A673 (cell line): ENCODE measurements around the gene ADH1A. TPM values are rescaled to one million over a fixed set of nuclear protein-coding genes. Genes with fewer than 3 reads are reported as not detected.
"Not testable (repeated sequence)": the region's sequence is repeated elsewhere in the genome, so short reads cannot be mapped to it uniquely, and the experiment has no call there.

Experiments
- BruUV-seq: library from RNA; stranded (reverse); fragments of 400-500 nt; replicated peaks from 2 replicates; lab custom pipeline; 2021; lab: Mats Ljungman, UMichigan
- CTCF ChIA-PET: fragments of 300-600 bp; sonication (Branson Sonifier 250); formaldehyde crosslinking; loops from one replicate; lab custom pipeline; 2022; ENCODE audit warnings: antibody characterized with exemption; lab: Charles Lee
- POLR2A ChIA-PET: fragments of 300-600 bp; sonication (Branson Sonifier 250); formaldehyde crosslinking; loops from one replicate; lab custom pipeline; 2022; ENCODE audit warnings: antibody characterized with exemption; ENCODE audit not compliant: low non-redundant PET; lab: Charles Lee
- DNase-seq: peaks from one replicate; pipeline ENCODE4 v3.0.0-alpha.2; 2015; ENCODE audit warnings: low spot score
- H3K27ac ChIP-seq: fragments of 200-600 bp; sonication (generic); 2 replicates; pipeline ENCODE4 v1.5.1; 2016; ENCODE audit warnings: mixed run types, low read depth, mild to moderate bottlenecking, mixed read lengths, antibody characterized with exemption, low read length; ENCODE audit not compliant: poor library complexity, severe bottlenecking
- H3K27me3 ChIP-seq: fragments of 200-600 bp; sonication (generic); replicated peaks from 2 replicates; pipeline ENCODE4 v1.6.1; 2017; ENCODE audit warnings: mixed run types, low read depth, mild to moderate bottlenecking, mixed read lengths, antibody characterized with exemption, low read length; ENCODE audit not compliant: insufficient read depth, poor library complexity
- H3K36me3 ChIP-seq: fragments of 200-600 bp; sonication (generic); 2 replicates; pipeline ENCODE4 v1.6.1; 2016; ENCODE audit warnings: mixed run types, mild to moderate bottlenecking, mixed read lengths, antibody characterized with exemption, low read length; ENCODE audit not compliant: insufficient read depth, poor library complexity, severe bottlenecking
- H3K4me1 ChIP-seq: fragments of 200-600 bp; sonication (generic); 2 replicates; pipeline ENCODE4 v1.6.1; 2017; ENCODE audit warnings: mixed run types, mild to moderate bottlenecking, mixed read lengths, antibody characterized with exemption, low read length; ENCODE audit not compliant: insufficient read depth, poor library complexity, severe bottlenecking
- H3K4me3 ChIP-seq: fragments of 200-600 bp; sonication (generic); 2 replicates; pipeline ENCODE4 v1.5.1; 2016; ENCODE audit warnings: low read depth, mixed run types, mild to moderate bottlenecking, mixed read lengths, low read length; ENCODE audit not compliant: poor library complexity, severe bottlenecking
- H3K9me3 ChIP-seq: fragments of 200-600 bp; sonication (generic); 2 replicates; pipeline ENCODE4 v1.6.1; 2016; ENCODE audit warnings: mixed run types, low read depth, mild to moderate bottlenecking, mixed read lengths, antibody characterized with exemption, low read length; ENCODE audit not compliant: poor library complexity, severe bottlenecking
- CTCF ChIP-seq: fragments of 300-800, 200-600 bp; sonication (generic); conservative IDR thresholded peaks from 2 replicates; pipeline ENCODE4 v1.5.1; 2017; ENCODE audit warnings: low read depth, mild to moderate bottlenecking, antibody characterized with exemption, low read length, moderate library complexity, mixed read lengths
- EZH2 ChIP-seq: fragments of 200-600 bp; sonication (generic); IDR thresholded peaks from 2 replicates; pipeline ENCODE4 v1.6.1; 2017; ENCODE audit warnings: borderline replicate concordance, low read depth, mild to moderate bottlenecking, mixed read lengths, antibody characterized with exemption, low read length; ENCODE audit not compliant: poor library complexity, severe bottlenecking
- intact Hi-C: fragments of 100-400 bp; cut with micrococcal nuclease; formaldehyde crosslinking; loops from one replicate; pipeline ENCODE4 v1.10.0; 2022; ENCODE audit not compliant: unreplicated experiment
- total RNA-seq: library from RNA; stranded (reverse); gene quantifications from 2 replicates; pipeline ENCODE4 v1.2.3, GENCODE V29; 2021

The ADH1A gene
- total RNA-seq, 1 experiment from 2014 or later: not detected

- H3K27ac ChIP-seq: no peak within 1 kb of the TSS
- CTCF ChIA-PET: no interaction called here
Measured at GRCh38 chr4:99321241-99322191, 30.7 kb upstream of the ADH1A start, which contains the start of gene ADH1B. Gene ADH1B, minus strand, starts transcription at chr4:99321401. Its CDS starts 70 bp downstream, at chr4:99321331.

GRCh38 chr4:99317811-99318210, 27.0 kb upstream of the ADH1A start:
- CTCF ChIA-PET, POLR2A ChIA-PET, BruUV-seq: not testable (repeated sequence)

More at GRCh38 chr4:99321241-99322191, 30.7 kb upstream of the ADH1A start, which contains the start of gene ADH1B:
- Histone ChIP-seq H3K36me3 (no peaks in the 10 kb centered on the region), H3K27me3 (no peaks in the 10 kb centered on the region), H3K4me3 (no peak within 1 kb of the TSS), H3K4me1 (no peaks in the 10 kb centered on the region), H3K9me3 (no peaks in the 10 kb centered on the region)
- no peak for DNase-seq
- POLR2A ChIA-PET: no interaction called here
- intact Hi-C loops: no loop called here
- BruUV-seq: no TSS peak
- TF ChIP-seq EZH2 (no peak), CTCF (no peak)

GRCh38 chr4:99317354-99317753, 26.6 kb upstream of the ADH1A start:
- no TSS peak for BruUV-seq
- ChIA-PET POLR2A (no interaction called here), CTCF (no interaction called here)
- Histone ChIP-seq H3K27ac (no peak overlapping the region), H3K4me1 (no peaks in the 10 kb centered on the region), H3K36me3 (no peaks in the 10 kb centered on the region), H3K9me3 (no peaks in the 10 kb centered on the region), H3K4me3 (no peak overlapping the region), H3K27me3 (no peaks in the 10 kb centered on the region)
- no peak for DNase-seq
- intact Hi-C loops: no loop called here
- no peak for TF ChIP-seq CTCF

More at GRCh38 chr4:99317811-99318210, 27.0 kb upstream of the ADH1A start:
- H3K27ac ChIP-seq, H3K4me3 ChIP-seq, H3K27me3 ChIP-seq, H3K36me3 ChIP-seq, H3K4me1 ChIP-seq, H3K9me3 ChIP-seq, DNase-seq, intact Hi-C loops: not testable (repeated sequence)
